ENCODE results near the gene TMEM150B.

The TMEM150B gene

DNA sequence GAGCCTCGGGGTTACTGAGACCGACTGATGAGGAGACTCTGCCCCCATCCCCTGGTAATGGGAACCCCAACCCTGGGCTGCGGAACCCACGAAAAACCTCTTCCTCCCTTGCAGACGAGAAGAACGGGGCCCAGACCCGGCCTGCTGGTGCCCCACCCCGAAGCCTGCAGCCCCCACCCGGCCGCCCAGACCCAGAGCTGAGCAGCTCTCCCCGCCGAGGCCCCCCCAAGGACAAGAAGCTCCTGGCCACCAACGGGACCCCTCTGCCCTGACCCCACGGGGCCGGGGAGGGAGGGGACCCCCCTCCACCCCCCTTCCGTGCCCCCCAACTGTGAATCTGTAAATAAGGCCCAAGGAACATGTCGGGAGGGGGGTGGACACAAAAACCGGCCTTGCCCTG, 13.3 kb downstream of the TMEM150B start:
- Histone ChIP-seq H3K27me3 (ENCODE audit: low read length) (no peaks in the 10 kb centered on the region), H3K36me3 (ENCODE audit: low read length) (no peaks in the 10 kb centered on the region), H4K20me1 (ENCODE audit: low read depth, low read length) (no peaks in the 10 kb centered on the region), H3F3A (ENCODE audit: insufficient read depth) (no peaks in the 10 kb centered on the region), H3K4me2 (ENCODE audit: low read depth, low read length, poor library complexity, severe bottlenecking) (no peak overlapping the region), H3K9ac (ENCODE audit: low read length) (no peak overlapping the region), H3K27ac (ENCODE audit: low read depth, low read length) (no peak overlapping the region), H3K79me2 (ENCODE audit: insufficient read depth, low read length) (no peaks in the 10 kb centered on the region), H3K9me2 (replicated peaks; ENCODE audit: insufficient read depth, low read length) (no peaks in the 10 kb centered on the region), H3K9me3 (ENCODE audit: insufficient read depth, low read length) (no peaks in the 10 kb centered on the region), H2AFZ (ENCODE audit: low read depth, low read length, severe bottlenecking) (no peak overlapping the region), H3K4me3 (ENCODE audit: insufficient read depth, low read length, poor library complexity, severe bottlenecking) (no peak overlapping the region)
- TF ChIP-seq, protein P1, sequence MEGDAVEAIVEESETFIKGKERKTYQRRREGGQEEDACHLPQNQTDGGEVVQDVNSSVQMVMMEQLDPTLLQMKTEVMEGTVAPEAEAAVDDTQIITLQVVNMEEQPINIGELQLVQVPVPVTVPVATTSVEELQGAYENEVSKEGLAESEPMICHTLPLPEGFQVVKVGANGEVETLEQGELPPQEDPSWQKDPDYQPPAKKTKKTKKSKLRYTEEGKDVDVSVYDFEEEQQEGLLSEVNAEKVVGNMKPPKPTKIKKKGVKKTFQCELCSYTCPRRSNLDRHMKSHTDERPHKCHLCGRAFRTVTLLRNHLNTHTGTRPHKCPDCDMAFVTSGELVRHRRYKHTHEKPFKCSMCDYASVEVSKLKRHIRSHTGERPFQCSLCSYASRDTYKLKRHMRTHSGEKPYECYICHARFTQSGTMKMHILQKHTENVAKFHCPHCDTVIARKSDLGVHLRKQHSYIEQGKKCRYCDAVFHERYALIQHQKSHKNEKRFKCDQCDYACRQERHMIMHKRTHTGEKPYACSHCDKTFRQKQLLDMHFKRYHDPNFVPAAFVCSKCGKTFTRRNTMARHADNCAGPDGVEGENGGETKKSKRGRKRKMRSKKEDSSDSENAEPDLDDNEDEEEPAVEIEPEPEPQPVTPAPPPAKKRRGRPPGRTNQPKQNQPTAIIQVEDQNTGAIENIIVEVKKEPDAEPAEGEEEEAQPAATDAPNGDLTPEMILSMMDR (IDR thresholded peaks at IDR 0.05; ENCODE audit: insufficient read depth, low read length, poor library complexity, severe bottlenecking): no peak

DNA sequence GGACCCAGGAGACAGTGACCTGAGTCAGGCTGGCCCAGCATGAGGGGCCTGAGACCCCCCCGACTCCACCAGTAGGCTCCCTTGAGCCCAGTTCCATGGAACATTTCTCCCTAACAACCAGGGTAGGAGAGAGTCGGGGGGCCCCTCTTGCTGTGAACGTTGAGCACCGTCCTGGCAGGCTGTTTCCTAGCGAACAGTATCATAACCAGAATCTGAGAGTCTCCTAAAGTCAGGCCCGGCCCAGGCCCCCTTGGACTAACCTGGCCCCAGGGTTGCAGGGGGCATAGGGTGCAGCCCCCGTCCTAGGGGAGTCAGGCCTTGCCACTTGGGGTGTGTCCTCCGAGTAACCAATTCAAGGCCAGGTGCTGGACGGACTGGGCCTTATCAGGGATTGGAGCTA, 13.7 kb downstream of the TMEM150B start:
- Histone ChIP-seq H2AFZ (ENCODE audit: low read depth, low read length, severe bottlenecking) (no peak overlapping the region), H3K9ac (ENCODE audit: low read length) (no peak overlapping the region), H3K9me2 (replicated peaks; ENCODE audit: insufficient read depth, low read length) (no peaks in the 10 kb centered on the region), H3K79me2 (ENCODE audit: insufficient read depth, low read length) (no peaks in the 10 kb centered on the region), H3K4me3 (ENCODE audit: insufficient read depth, low read length, poor library complexity, severe bottlenecking) (no peak overlapping the region), H3K36me3 (ENCODE audit: low read length) (no peaks in the 10 kb centered on the region), H3F3A (ENCODE audit: insufficient read depth) (no peaks in the 10 kb centered on the region), H3K4me2 (ENCODE audit: low read depth, low read length, poor library complexity, severe bottlenecking) (no peak overlapping the region), H4K20me1 (ENCODE audit: low read depth, low read length) (no peaks in the 10 kb centered on the region), H3K27ac (ENCODE audit: low read depth, low read length) (no peak overlapping the region), H3K9me3 (ENCODE audit: insufficient read depth, low read length) (no peaks in the 10 kb centered on the region), H3K27me3 (ENCODE audit: low read length) (no peaks in the 10 kb centered on the region)
- no peak for TF ChIP-seq EZH2phosphoT487 (conservative IDR thresholded peaks at IDR 0.05; ENCODE audit: low read length)
- TF ChIP-seq, protein P1 (IDR thresholded peaks at IDR 0.05; ENCODE audit: insufficient read depth, low read length, poor library complexity, severe bottlenecking): no peak

DNA sequence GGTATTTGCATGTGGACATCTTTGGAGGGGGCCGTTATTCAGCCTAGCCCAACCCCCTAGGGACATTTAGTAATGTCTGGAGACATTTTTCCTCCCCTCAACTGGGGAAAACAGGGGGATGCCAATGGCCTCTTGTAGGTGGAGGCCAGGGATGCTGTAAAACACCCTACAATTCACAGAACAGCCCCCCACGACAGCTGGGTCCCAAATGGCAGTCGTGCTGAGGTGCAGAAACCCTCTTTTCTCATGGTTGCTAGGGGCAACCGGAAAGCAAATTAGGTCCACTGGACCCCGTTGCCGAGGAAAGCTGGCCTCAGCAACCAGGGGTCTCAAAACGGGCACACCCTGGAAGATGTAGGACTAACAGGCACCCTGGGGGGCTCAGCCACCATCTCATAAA, 14.6 kb downstream of the TMEM150B start:
- Histone ChIP-seq H4K20me1 (ENCODE audit: low read depth, low read length) (no peaks in the 10 kb centered on the region), H2AFZ (ENCODE audit: low read depth, low read length, severe bottlenecking) (no peak overlapping the region), H3K9me3 (ENCODE audit: insufficient read depth, low read length) (no peaks in the 10 kb centered on the region), H3K4me2 (ENCODE audit: low read depth, low read length, poor library complexity, severe bottlenecking) (no peak overlapping the region), H3F3A (ENCODE audit: insufficient read depth) (no peaks in the 10 kb centered on the region), H3K4me3 (ENCODE audit: insufficient read depth, low read length, poor library complexity, severe bottlenecking) (no peak overlapping the region), H3K79me2 (ENCODE audit: insufficient read depth, low read length) (no peaks in the 10 kb centered on the region), H3K9me2 (replicated peaks; ENCODE audit: insufficient read depth, low read length) (no peaks in the 10 kb centered on the region), H3K27me3 (ENCODE audit: low read length) (no peaks in the 10 kb centered on the region), H3K27ac (ENCODE audit: low read depth, low read length) (no peak overlapping the region), H3K9ac (ENCODE audit: low read length) (no peak overlapping the region), H3K36me3 (ENCODE audit: low read length) (no peaks in the 10 kb centered on the region)
- TF ChIP-seq EZH2phosphoT487 (conservative IDR thresholded peaks at IDR 0.05; ENCODE audit: low read length): no peak
- TF ChIP-seq, protein P1 (IDR thresholded peaks at IDR 0.05; ENCODE audit: insufficient read depth, low read length, poor library complexity, severe bottlenecking): no peak

DNA sequence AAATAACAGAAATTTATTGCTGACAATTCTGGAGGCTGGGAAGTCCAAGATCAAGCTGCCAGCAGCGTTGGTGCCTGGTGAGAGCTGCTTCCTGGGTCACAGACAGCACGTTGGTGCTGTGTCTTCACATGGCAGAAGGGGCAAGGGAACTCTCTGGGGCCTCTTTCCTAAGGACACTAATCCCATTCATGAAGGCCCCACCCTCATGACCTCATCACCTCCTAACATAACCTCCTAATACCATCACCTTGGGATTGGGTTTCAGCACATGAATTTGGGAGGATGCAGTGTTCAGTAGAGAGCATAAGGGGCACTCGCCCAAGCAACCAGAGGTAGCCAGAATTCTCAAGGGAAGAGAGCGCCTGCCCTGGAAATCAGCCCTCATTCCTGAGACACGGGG, 15.7 kb downstream of the TMEM150B start:
- no peaks in the 10 kb centered on the region for H4K20me1 ChIP-seq (ENCODE audit: low read depth, low read length)
- H3K4me3 ChIP-seq (ENCODE audit: insufficient read depth, low read length, poor library complexity, severe bottlenecking): no peak overlapping the region
- TF ChIP-seq, protein P1 (IDR thresholded peaks at IDR 0.05; ENCODE audit: insufficient read depth, low read length, poor library complexity, severe bottlenecking): no peak
- no peak for TF ChIP-seq EZH2phosphoT487 (conservative IDR thresholded peaks at IDR 0.05; ENCODE audit: low read length)
- no peak overlapping the region for H3K4me2 ChIP-seq (ENCODE audit: low read depth, low read length, poor library complexity, severe bottlenecking)
- no peaks in the 10 kb centered on the region for H3K9me3 ChIP-seq (ENCODE audit: insufficient read depth, low read length)
- H2AFZ ChIP-seq (ENCODE audit: low read depth, low read length, severe bottlenecking): no peak overlapping the region
- H3F3A ChIP-seq (ENCODE audit: insufficient read depth): no peaks in the 10 kb centered on the region
- H3K79me2 ChIP-seq (ENCODE audit: insufficient read depth, low read length): no peaks in the 10 kb centered on the region
- no peak overlapping the region for H3K27ac ChIP-seq (ENCODE audit: low read depth, low read length)
- no peaks in the 10 kb centered on the region for H3K27me3 ChIP-seq (ENCODE audit: low read length)
- no peaks in the 10 kb centered on the region for H3K36me3 ChIP-seq (ENCODE audit: low read length)
- no peaks in the 10 kb centered on the region for H3K9me2 ChIP-seq (replicated peaks; ENCODE audit: insufficient read depth, low read length)
- no peak overlapping the region for H3K9ac ChIP-seq (ENCODE audit: low read length)

Data from SU-DHL-6 (cell line).